Stimulated activated CD4-positive, alpha-beta T cell treated with anti-CD3 and anti-CD28 coated beads, Interleukin-1b, Interleukin-23, amount 100 ng/mL, for 24 hours (primary cell): ENCODE data around the gene CTNS.
A peak's percentile ranks its signal among the peaks of the same experiment; 100 is the strongest.

ENCODE experiments used
- DNase-seq, 4 experiments: peaks; one replicate each; pipeline ENCODE4 v3.0.0-alpha.2; 2020; ENCODE audit warnings: low read depth in 4 of 4, low spot score in 1 of 4

Gene CTNS

GRCh38 chr17:3657874-3658783 lies 21.6 kb downstream of the CTNS start:
- DNase-seq, result no peak

- no peak for DNase-seq
Measured at GRCh38 chr17:3658784-3659449, 22.4 kb downstream of the CTNS start.

- no peak for DNase-seq
Measured at GRCh38 chr17:3659541-3660111, 23.1 kb downstream of the CTNS start.

GRCh38 chr17:3660311-3660891 lies 23.8 kb downstream of the CTNS start:
- DNase-seq, result no peak

GRCh38 chr17:3663102-3664011 lies 26.8 kb downstream of the CTNS start:
- no peak for DNase-seq

- no peak for DNase-seq
Measured at GRCh38 chr17:3665834-3666233, 29.3 kb downstream of the CTNS start.

- no peak for DNase-seq
Measured at GRCh38 chr17:3666516-3666915, 30.0 kb downstream of the CTNS start.

GRCh38 chr17:3667366-3668278 lies 31.1 kb downstream of the CTNS start:
- no peak for DNase-seq

- DNase-seq, result peak; percentile 96 to 99 (median 98)
Measured at GRCh38 chr17:3668279-3669084, 31.9 kb downstream of the CTNS start, which contains the start of the genes EMC6 and TAX1BP3. Gene EMC6 (plus strand): TSS chr17:3668812. CDS start chr17:3669147, 335 bp downstream. Gene TAX1BP3 (minus strand): TSS chr17:3668578. CDS start chr17:3668526, 52 bp downstream.

- no peak for DNase-seq
Measured at GRCh38 chr17:3669085-3669347, 32.5 kb downstream of the CTNS start.

GRCh38 chr17:3669548-3669947 lies 33.0 kb downstream of the CTNS start:
- DNase-seq, result no peak

GRCh38 chr17:3672571-3672970 lies 36.0 kb downstream of the CTNS start:
- no peak for DNase-seq

- no peak for DNase-seq
Measured at GRCh38 chr17:3675886-3676285, 39.3 kb downstream of the CTNS start.

GRCh38 chr17:3678095-3678820 lies 41.7 kb downstream of the CTNS start:
- no peak for DNase-seq

- DNase-seq, result no peak
Measured at GRCh38 chr17:3678821-3679530, 42.4 kb downstream of the CTNS start.

- no peak for DNase-seq
Measured at GRCh38 chr17:3679531-3680126, 43.1 kb downstream of the CTNS start.

- DNase-seq, result no peak
Measured at GRCh38 chr17:3681057-3681456, 44.5 kb downstream of the CTNS start.
